IMR-90 (cell line): ENCODE measurements around the gene RBM44. TPM values are rescaled to one million over a fixed set of nuclear protein-coding genes. Genes with fewer than 3 reads are reported as not detected.

Experiments
- ATAC-seq: fragments of 200-7000 bp; cut with Tn5 transposase; 2 replicates; pipeline ENCODE4 v1.9.1; 2020; ENCODE audit warnings: low read depth, mild to moderate bottlenecking, moderate library complexity
- BruUV-seq: library from RNA; stranded (reverse); fragments of 400-500 nt; replicated peaks from 2 replicates; lab custom pipeline; 2021; lab: Mats Ljungman, UMichigan
- CTCF ChIA-PET: fragments of 300-600 bp; formaldehyde crosslinking; extraction: SDS; loops from one replicate; lab custom pipeline; 2021; ENCODE audit warnings: antibody characterized with exemption; lab: Yijun Ruan, JAX
- POLR2A ChIA-PET: fragments of 300-600 bp; sonication (Branson Sonifier 250); formaldehyde crosslinking; loops from one replicate; lab custom pipeline; 2022; ENCODE audit warnings: antibody characterized with exemption; ENCODE audit not compliant: unreplicated experiment; lab: Charles Lee
- DNase-seq: peaks from one replicate; pipeline ENCODE4 v3.0.0; 2013
- H2AFZ ChIP-seq: replicated peaks from 2 replicates; pipeline ENCODE3; 2013; ENCODE audit warnings: low read length, mild to moderate bottlenecking; ENCODE audit not compliant: poor library complexity
- H2AK5ac ChIP-seq: 2 replicates; pipeline ENCODE4 v1.6.1; 2013; ENCODE audit warnings: low read depth, low read length, inconsistent platforms
- H2AK9ac ChIP-seq: replicated peaks from 2 replicates; pipeline ENCODE3; 2013; ENCODE audit warnings: mild to moderate bottlenecking, low read depth, low read length, moderate library complexity; ENCODE audit not compliant: poor library complexity
- H2BK120ac ChIP-seq: 2 replicates; pipeline ENCODE4 v1.6.1; 2013; ENCODE audit warnings: low read depth, low read length, inconsistent platforms
- H2BK15ac ChIP-seq: 3 replicates; pipeline ENCODE4 v1.6.1; 2013; ENCODE audit warnings: low read depth, low read length, inconsistent platforms
- H2BK20ac ChIP-seq: 2 replicates; pipeline ENCODE4 v1.6.1; 2013; ENCODE audit warnings: low read depth, mild to moderate bottlenecking, inconsistent platforms, low read length, moderate library complexity
- H2BK5ac ChIP-seq: 2 replicates; pipeline ENCODE4 v1.6.1; 2013; ENCODE audit warnings: mild to moderate bottlenecking, low read depth, low read length, inconsistent platforms; ENCODE audit not compliant: poor library complexity, severe bottlenecking
- H3K14ac ChIP-seq: replicated peaks from 2 replicates; pipeline ENCODE4 v1.6.1; 2013; ENCODE audit warnings: low read depth, low read length, inconsistent platforms
- H3K18ac ChIP-seq: 2 replicates; pipeline ENCODE4 v1.6.1; 2013; ENCODE audit warnings: low read depth, low read length, control low read depth
- H3K23ac ChIP-seq: 2 replicates; pipeline ENCODE4 v1.6.1; 2013; ENCODE audit warnings: low read depth, low read length, inconsistent platforms
- H3K27ac ChIP-seq: 2 replicates; pipeline ENCODE4 v1.5.1; 2013; ENCODE audit warnings: mild to moderate bottlenecking, control low read depth, low read length; ENCODE audit not compliant: insufficient read depth
- H3K27me3 ChIP-seq: 2 replicates; pipeline ENCODE4 v1.6.1; 2013; ENCODE audit warnings: low read length; ENCODE audit not compliant: control insufficient read depth, insufficient read depth
- H3K36me3 ChIP-seq: 2 replicates; pipeline ENCODE4 v1.6.1; 2013; ENCODE audit warnings: low read length, mixed read lengths; ENCODE audit not compliant: control insufficient read depth, insufficient read depth
- H3K4ac ChIP-seq: 2 replicates; pipeline ENCODE4 v1.6.1; 2013; ENCODE audit warnings: low read depth, low read length, inconsistent platforms
- H3K4me1 ChIP-seq: 2 replicates; pipeline ENCODE4 v1.6.1; 2013; ENCODE audit warnings: low read length, mixed read lengths; ENCODE audit not compliant: control insufficient read depth, insufficient read depth
- H3K4me2 ChIP-seq: 2 replicates; pipeline ENCODE4 v1.6.1; 2013; ENCODE audit warnings: low read depth, mild to moderate bottlenecking, control low read depth, low read length, moderate library complexity
- H3K4me3 ChIP-seq: 2 replicates; pipeline ENCODE4 v1.5.1; 2013; ENCODE audit warnings: low read depth, mild to moderate bottlenecking, control low read depth, low read length, moderate library complexity; ENCODE audit not compliant: insufficient read depth
- H3K56ac ChIP-seq: 2 replicates; pipeline ENCODE4 v1.6.1; 2013; ENCODE audit warnings: low read length, inconsistent platforms; ENCODE audit not compliant: insufficient read depth; ENCODE audit errors: extremely low read depth
- H3K79me1 ChIP-seq, 2 experiments: 2 replicates each; pipeline ENCODE4 v1.6.1; 2013; ENCODE audit warnings: low read length in 2 of 2, inconsistent platforms in 1 of 2, low read depth in 1 of 2
- H3K9ac ChIP-seq: 2 replicates; pipeline ENCODE4 v1.6.1; 2013; ENCODE audit warnings: low read depth, low read length, control low read depth
- H3K9me1 ChIP-seq: 2 replicates; pipeline ENCODE4 v1.6.1; 2013; ENCODE audit warnings: low read length, inconsistent platforms; ENCODE audit not compliant: insufficient read depth
- H3K9me3 ChIP-seq: 2 replicates; pipeline ENCODE4 v1.6.1; 2013; ENCODE audit warnings: low read length; ENCODE audit not compliant: control insufficient read depth, insufficient read depth
- H4K20me1 ChIP-seq: 2 replicates; pipeline ENCODE4 v1.6.1; 2013; ENCODE audit warnings: low read length, inconsistent platforms; ENCODE audit not compliant: insufficient read depth
- H4K5ac ChIP-seq: 2 replicates; pipeline ENCODE4 v1.6.1; 2013; ENCODE audit warnings: mild to moderate bottlenecking, low read depth, low read length, control low read depth
- H4K8ac ChIP-seq, 2 experiments: 2 replicates each; pipeline ENCODE4 v1.6.1; 2013; ENCODE audit warnings: low read depth in 2 of 2, low read length in 2 of 2, control low read depth in 1 of 2, inconsistent platforms in 1 of 2
- H4K91ac ChIP-seq: 2 replicates; pipeline ENCODE4 v1.6.1; 2013; ENCODE audit warnings: low read depth, low read length, inconsistent platforms; ENCODE audit not compliant: insufficient read depth
- CTCF ChIP-seq: conservative IDR thresholded peaks from 2 replicates; pipeline ENCODE4 v1.5.1; 2012; ENCODE audit warnings: mild to moderate bottlenecking, low read depth, low read length, improper control_type of control experiment
- ELK1 ChIP-seq: fragments of 150-350 bp; IDR thresholded peaks from 2 replicates; pipeline ENCODE4 v1.6.1; 2016; ENCODE audit warnings: low read depth, mild to moderate bottlenecking, low read length, moderate library complexity, borderline replicate concordance
- MXI1 ChIP-seq: IDR thresholded peaks from 2 replicates; pipeline ENCODE4 v1.6.1; 2012; ENCODE audit warnings: low read depth, mild to moderate bottlenecking, low read length, moderate library complexity, borderline replicate concordance
- POLR2A ChIP-seq: IDR thresholded peaks from 2 replicates; pipeline ENCODE4 v1.6.1; 2012; ENCODE audit warnings: mild to moderate bottlenecking, low read depth, low read length
- WGBS, 2 experiments: methylation state at CpG; one replicate each; pipeline versions ENCODE4 v1.1.5 to v1.1.7; 2013; ENCODE audit warnings: missing lambda C conversion rate in 2 of 2; ENCODE audit not compliant: insufficient read length in 1 of 2; ENCODE audit errors: extremely low coverage in 2 of 2; 5-methylcytosine and 5-hydroxymethylcytosine counted together
- dilution Hi-C: fragments of 300-500 bp; cut with HindIII; formaldehyde crosslinking; loops from one replicate; pipeline ENCODE4 v1.14.3; 2018; ENCODE audit warnings: low sequenced_read_pairs; ENCODE audit not compliant: unreplicated experiment
- in situ Hi-C: fragments of 300-500 bp; cut with MboI; formaldehyde crosslinking; loops from 3 replicates; pipeline ENCODE4 v1.14.3; 2019; ENCODE audit warnings: low sequenced_read_pairs, inconsistent platforms, mixed read lengths
- intact Hi-C: fragments of 100-400 bp; cut with micrococcal nuclease; formaldehyde crosslinking; loops from 2 replicates; pipeline ENCODE4 v1.10.0; 2022
- polyA plus RNA-seq, 3 experiments: library from polyadenylated mRNA; depleted of rRNA; stranded (reverse); fragments of >200 nt; gene quantifications; 2 replicates each; pipeline ENCODE4 v1.2.3, GENCODE V29; 2012; ENCODE audit warnings: low replicate concordance in 1 of 3
- total RNA-seq: library from RNA; depleted of rRNA; stranded (reverse); fragments of >200 nt; gene quantifications from 2 replicates; pipeline ENCODE4 v1.2.3, GENCODE V29; 2012

RBM44 gene
- total and polyA plus RNA-seq, 2 of the 4 experiments (the other 2 are of a cell fraction) = 0.14 to 0.18 TPM

- 93% methylated on average over 26 of the region's 34 CpGs; no CpG with 5 or more reads in 1 of the 2 experiments for WGBS, 2 experiments
- POLR2A ChIA-PET = no interaction called here
- Histone ChIP-seq H3K4me2 (no peak overlapping the region), H3K9me3 (no peaks in the 10 kb centered on the region), H2AK9ac (no peak overlapping the region), H3K27ac (no peak overlapping the region), H2BK120ac (no peak overlapping the region), H4K20me1 (no peaks in the 10 kb centered on the region), H2AK5ac (no peak overlapping the region), H2BK20ac (no peak overlapping the region), H3K9me1 (no peaks in the 10 kb centered on the region), H3K27me3 (no peaks in the 10 kb centered on the region), H2BK5ac (no peak overlapping the region), H4K8ac (no peak overlapping the region), H3K4me1 (no peaks in the 10 kb centered on the region), H2BK15ac (no peak overlapping the region), H3K56ac (no peak overlapping the region), H3K23ac (no peak overlapping the region), H3K36me3 (no peaks in the 10 kb centered on the region), H3K14ac (no peak overlapping the region), H3K4ac (no peak overlapping the region), H2AFZ (no peak overlapping the region), H4K91ac (no peak overlapping the region), H3K79me1 (no peaks in the 10 kb centered on the region), H4K5ac (no peak overlapping the region), H3K4me3 (no peak overlapping the region), H3K9ac (no peak overlapping the region), H3K18ac (no peak overlapping the region)
- TF ChIP-seq MXI1 (no peak), CTCF (no peak), POLR2A (no peak), ELK1 (no peak)
- ATAC-seq (no peak), DNase-seq (no peak)
- intact Hi-C loops = no loop called here
- dilution Hi-C loops = no loop called here
- in situ Hi-C loops = no loop called here
- CTCF ChIA-PET = no interaction called here
- no TSS peak for BruUV-seq
These were observed 465 bp downstream of the RBM44 start for GRCh38 chr2:237799060-237799428.
